Measurements from ENCODE around the gene ATXN1.

The ATXN1 gene

GRCh38 chr6:16321826-16322225 is 439.4 kb downstream of the ATXN1 start:
- no peak for DNase-seq

GRCh38 chr6:16321341-16321710 is 439.9 kb downstream of the ATXN1 start:
- DNase-seq = no peak

GRCh38 chr6:16320533-16321340 is 440.5 kb downstream of the ATXN1 start:
- no peak for DNase-seq

- peak; percentile 38 for DNase-seq
Measured at GRCh38 chr6:16319813-16320532, 441.3 kb downstream of the ATXN1 start.

- DNase-seq = no peak
Measured at GRCh38 chr6:16318953-16319720, 442.1 kb downstream of the ATXN1 start.

GRCh38 chr6:16318538-16318937 is 442.7 kb downstream of the ATXN1 start:
- DNase-seq = no peak

GRCh38 chr6:16316741-16317251 is 444.5 kb downstream of the ATXN1 start:
- peak; percentile 9 for DNase-seq

GRCh38 chr6:16314296-16314695 is 447.0 kb downstream of the ATXN1 start:
- DNase-seq = no peak

GRCh38 chr6:16313732-16314131 is 447.5 kb downstream of the ATXN1 start:
- DNase-seq = no peak

- no peak for DNase-seq
Measured at GRCh38 chr6:16311763-16312162, 449.5 kb downstream of the ATXN1 start.

GRCh38 chr6:16306334-16306733 is 454.9 kb downstream of the ATXN1 start:
- no peak for DNase-seq

GRCh38 chr6:16305788-16306187 is 455.5 kb downstream of the ATXN1 start:
- DNase-seq = no peak

- no peak for DNase-seq
Measured at GRCh38 chr6:16305246-16305725, 456.0 kb downstream of the ATXN1 start.

- no peak for DNase-seq
Measured at GRCh38 chr6:16302721-16303552, 458.3 kb downstream of the ATXN1 start.

GRCh38 chr6:16301511-16301910 is 459.7 kb downstream of the ATXN1 start:
- no peak for DNase-seq

GRCh38 chr6:16299861-16300260 is 461.4 kb downstream of the ATXN1 start:
- no peak for DNase-seq

- DNase-seq = no peak
Measured at GRCh38 chr6:16296061-16296670, 465.1 kb downstream of the ATXN1 start.

- DNase-seq = no peak
Measured at GRCh38 chr6:16295471-16295870, 465.8 kb downstream of the ATXN1 start.

GRCh38 chr6:16295060-16295459 is 466.2 kb downstream of the ATXN1 start:
- DNase-seq = no peak

- DNase-seq = no peak
Measured at GRCh38 chr6:16294371-16294770, 466.9 kb downstream of the ATXN1 start.

- no peak for DNase-seq
Measured at GRCh38 chr6:16292942-16293341, 468.3 kb downstream of the ATXN1 start.

GRCh38 chr6:16292432-16292831 is 468.8 kb downstream of the ATXN1 start:
- no peak for DNase-seq
